GM12875 (cell line): ENCODE results near the gene IGSF9B.

Experiments used
- H3K4me3 ChIP-seq: one replicate; pipeline ENCODE4 v1.5.1; 2011; ENCODE audit warnings: low read depth, low read length, control low read depth
- CTCF ChIP-seq: IDR thresholded peaks from 2 replicates; pipeline ENCODE4 v1.5.1; 2011; ENCODE audit warnings: low read depth, mild to moderate bottlenecking, control low read depth, inconsistent platforms, low read length, moderate library complexity, borderline replicate concordance; ENCODE audit not compliant: insufficient read depth

The IGSF9B gene

DNA sequence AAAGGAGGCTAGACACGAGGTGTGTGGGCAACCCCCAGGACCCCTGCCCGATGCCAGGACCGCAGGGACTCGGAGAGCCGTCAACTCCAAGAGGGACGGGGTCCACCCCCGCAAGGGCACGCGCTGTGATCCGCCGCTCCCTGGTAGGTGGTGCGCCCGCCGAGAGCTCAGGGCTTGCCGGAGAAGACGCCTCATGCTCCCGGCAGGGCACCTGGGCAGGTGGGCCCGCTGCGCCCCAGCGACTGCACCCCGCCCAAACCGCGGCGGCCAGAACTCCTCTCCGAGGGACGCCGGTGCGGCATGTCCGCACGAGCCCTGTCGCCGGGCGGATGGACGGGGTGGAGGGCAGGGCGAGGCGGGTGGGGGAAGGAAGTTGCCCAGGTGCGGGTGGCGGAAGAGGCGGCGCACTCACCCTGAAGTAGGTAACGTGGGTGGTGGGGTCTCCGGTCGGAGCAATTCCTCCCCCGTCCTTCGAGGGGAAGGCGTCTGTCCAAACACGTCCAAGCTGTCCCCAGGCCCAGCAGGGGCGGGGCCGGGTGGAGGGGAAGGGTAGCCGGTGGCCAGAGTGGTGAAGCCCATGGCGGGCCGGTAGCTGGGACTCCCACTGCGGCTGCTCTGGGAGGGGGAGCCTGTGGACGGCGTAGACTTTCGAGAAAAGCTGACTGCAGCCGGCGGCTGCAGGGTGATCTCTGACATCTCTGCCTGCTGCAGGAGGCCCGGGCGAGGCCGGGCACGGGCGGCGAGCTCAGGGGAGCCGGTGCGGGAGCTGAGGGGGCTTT is 37.2 kb downstream of the IGSF9B start:
- no peak for TF ChIP-seq CTCF
- H3K4me3 ChIP-seq: no peak overlapping the region

GRCh38 chr11:133918608-133919260 is 38.0 kb downstream of the IGSF9B start:
- no peak for TF ChIP-seq CTCF
- H3K4me3 ChIP-seq: no peak overlapping the region

DNA sequence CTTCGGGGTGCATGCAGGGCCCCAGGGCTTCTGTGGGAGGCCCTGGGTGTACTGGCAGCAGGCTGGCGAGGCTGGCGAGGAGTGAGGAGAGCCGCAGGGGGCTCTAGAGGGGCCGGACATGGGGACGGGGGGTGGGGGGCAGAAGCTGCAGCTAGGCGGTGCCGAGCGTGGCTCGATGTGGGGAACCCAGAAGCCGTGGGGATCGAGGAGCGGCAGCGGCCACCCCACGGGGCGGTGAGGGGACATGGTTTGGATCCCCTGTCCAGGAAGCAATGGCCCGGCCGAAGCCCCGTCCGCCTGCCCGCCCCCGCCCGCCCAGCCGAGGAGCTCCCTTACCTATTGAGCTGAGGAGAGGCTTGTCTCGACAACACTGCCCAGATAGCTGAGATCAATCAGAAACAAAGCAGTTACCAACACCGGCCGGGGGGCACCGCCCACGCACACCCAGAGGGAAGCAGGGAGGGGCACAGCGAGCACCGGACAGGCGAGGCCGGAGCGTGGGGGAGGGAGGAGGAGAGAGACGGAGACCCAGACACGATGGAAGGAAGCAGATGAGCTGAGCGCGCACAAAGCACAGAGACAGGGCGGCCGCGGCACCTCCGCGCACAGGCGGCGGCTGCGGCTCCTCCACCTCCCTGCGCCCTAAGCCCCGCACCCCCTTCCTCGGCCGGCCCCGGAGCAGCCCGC is 38.7 kb downstream of the IGSF9B start:
- TF ChIP-seq CTCF: no peak
- no peak overlapping the region for H3K4me3 ChIP-seq

- TF ChIP-seq CTCF: no peak
- H3K4me3 ChIP-seq: no peak overlapping the region
Observed at GRCh38 chr11:133916784-133917440, 39.9 kb downstream of the IGSF9B start.

GRCh38 chr11:133913761-133914160 is 43.0 kb downstream of the IGSF9B start:
- no peak overlapping the region for H3K4me3 ChIP-seq
- no peak for TF ChIP-seq CTCF

DNA sequence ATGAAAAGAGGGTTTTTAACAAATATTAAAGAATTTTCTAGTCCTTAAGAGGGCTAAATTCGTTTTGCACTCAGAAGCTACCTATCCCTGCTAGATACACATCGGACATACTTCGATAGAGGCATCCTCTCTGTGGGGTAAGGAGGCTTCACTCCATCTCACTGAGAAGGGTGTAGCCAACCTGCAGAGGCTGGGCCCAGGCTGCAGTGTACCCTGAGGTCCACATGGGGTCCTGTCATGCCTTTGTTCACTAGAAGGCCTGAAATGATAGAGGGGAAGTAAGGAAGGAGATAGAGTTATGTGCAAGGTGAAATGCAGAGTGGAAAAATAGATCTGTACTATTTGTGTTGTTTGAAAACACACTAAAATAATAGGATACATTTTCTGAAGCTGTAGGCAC is 45.6 kb downstream of the IGSF9B start:
- no peak overlapping the region for H3K4me3 ChIP-seq
- TF ChIP-seq CTCF: peak; percentile 28; the same call in 1 of the 2 replicates
